Head of caudate nucleus (tissue), 42 donors: ENCODE data around the gene CDC25B.

Experiments used
- DNase-seq, 42 donors: peaks; one replicate each; pipeline versions ENCODE4 v3.0.0 to v3.0.0-alpha.2; 2020 to 2021; ENCODE audit warnings: mixed read lengths in 7 of 42
- intact Hi-C: fragments of 100-400 bp; cut with DNase I; formaldehyde crosslinking; loops from one replicate; pipeline ENCODE4 v1.15.0; 2022

Gene CDC25B

GRCh38 chr20:3846740-3847428 is 50.8 kb downstream of the CDC25B start, which contains the start of gene MAVS:
Gene MAVS (plus strand): TSS chr20:3846834. CDS start chr20:3854625, 7,791 bp downstream.
- intact Hi-C loops = no loop called here
- DNase-seq = peak; percentile 69 to 96 (median 91)

GRCh38 chr20:3847429-3847940 is 51.4 kb downstream of the CDC25B start:
- peak in 4 of 42 donors; percentile 14 to 47 (median 20) for DNase-seq
- intact Hi-C loops = no loop called here

GRCh38 chr20:3848565-3848964 is 52.5 kb downstream of the CDC25B start:
- intact Hi-C loops = no loop called here

DNA sequence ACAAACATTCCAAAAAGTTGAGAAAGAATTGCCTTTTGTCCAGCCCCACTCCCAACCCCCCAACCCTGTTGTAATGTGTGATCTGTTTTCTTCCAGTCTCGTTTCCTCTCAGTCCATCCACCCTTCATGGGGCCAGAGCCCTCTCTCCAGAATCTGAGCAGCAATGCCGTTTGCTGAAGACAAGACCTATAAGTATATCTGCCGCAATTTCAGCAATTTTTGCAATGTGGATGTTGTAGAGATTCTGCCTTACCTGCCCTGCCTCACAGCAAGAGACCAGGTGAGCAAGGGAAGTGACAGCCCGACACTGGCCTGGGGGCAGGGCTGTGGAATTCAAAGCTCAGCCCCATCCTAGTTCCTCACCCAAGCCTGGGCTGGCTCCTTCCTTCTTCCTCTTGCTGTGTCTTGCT is 58.4 kb downstream of the CDC25B start:
- DNase-seq = no peak
- intact Hi-C loops = no loop called here

More at GRCh38 chr20:3848565-3848964, 52.5 kb downstream of the CDC25B start:
- no peak for DNase-seq
